ENCODE results near the gene CELA2B.
"Not testable (repeated sequence)": the region's sequence is repeated elsewhere in the genome, so short reads cannot be mapped to it uniquely, and the experiment has no call there.

The CELA2B gene

GRCh38 chr1:15510611-15511405, 34.9 kb downstream of the CELA2B start:
- TF ChIP-seq CTCF (conservative IDR thresholded peaks at IDR 0.05; ENCODE audit: low read depth), result no peak

GRCh38 chr1:15513192-15513591, 37.3 kb downstream of the CELA2B start:
- ChIA-PET CTCF (no interaction called here), POLR2A (ENCODE audit: low non-redundant PET) (no interaction called here)
- DNase-seq (ENCODE audit: low spot score), result no peak
- no peak for TF ChIP-seq CTCF (conservative IDR thresholded peaks at IDR 0.05; ENCODE audit: low read depth)
- no peak overlapping the region for H3K27ac ChIP-seq

More at GRCh38 chr1:15510611-15511405, 34.9 kb downstream of the CELA2B start:
- POLR2A ChIA-PET (ENCODE audit: low non-redundant PET), result no interaction called here
- H3K27ac ChIP-seq, result no peak overlapping the region
- CTCF ChIA-PET, result no interaction called here
- no peak for DNase-seq (ENCODE audit: low spot score)

GRCh38 chr1:15513919-15514318, 38.0 kb downstream of the CELA2B start:
- TF ChIP-seq CTCF (conservative IDR thresholded peaks at IDR 0.05; ENCODE audit: low read depth), result no peak
- H3K27ac ChIP-seq, result no peak overlapping the region
- DNase-seq (ENCODE audit: low spot score), result no peak
- ChIA-PET CTCF (interaction anchor here (0.5 to 0.6 kb wide), 2 partner anchors 14 to 394 kb away, joined by 4 to 5 read pairs; no protein-coding TSS in a partner anchor), POLR2A (ENCODE audit: low non-redundant PET) (no interaction called here)

GRCh38 chr1:15514557-15514956, 38.7 kb downstream of the CELA2B start:
- CTCF ChIA-PET, result interaction anchor here (0.6 kb wide), 1 partner anchor 19 kb away, joined by 3 read pairs; no protein-coding TSS in a partner anchor
- H3K27ac ChIP-seq; DNase-seq (ENCODE audit: low spot score); POLR2A ChIA-PET (ENCODE audit: low non-redundant PET): not testable (repeated sequence)

GRCh38 chr1:15515022-15515663, 39.2 kb downstream of the CELA2B start:
- ChIA-PET CTCF (no interaction called here), POLR2A (ENCODE audit: low non-redundant PET) (no interaction called here)
- no peak for TF ChIP-seq CTCF (conservative IDR thresholded peaks at IDR 0.05; ENCODE audit: low read depth)
- H3K27ac ChIP-seq, result no peak overlapping the region
- no peak for DNase-seq (ENCODE audit: low spot score)

- no peak for DNase-seq (ENCODE audit: low spot score)
- TF ChIP-seq CTCF (conservative IDR thresholded peaks at IDR 0.05; ENCODE audit: low read depth), result no peak
- POLR2A ChIA-PET (ENCODE audit: low non-redundant PET), result no interaction called here
- CTCF ChIA-PET, result interaction anchor here (0.6 kb wide), 1 partner anchor 223 kb away, joined by 4 read pairs; no protein-coding TSS in a partner anchor
- no peak overlapping the region for H3K27ac ChIP-seq
Measured at GRCh38 chr1:15519625-15520024, 43.7 kb downstream of the CELA2B start.

GRCh38 chr1:15521206-15521906, 45.5 kb downstream of the CELA2B start:
- CTCF ChIA-PET, result interaction anchor here (0.6 to 0.7 kb wide), 2 partner anchors 30 to 44 kb away, joined by 3 to 4 read pairs; no protein-coding TSS in a partner anchor
- POLR2A ChIA-PET (ENCODE audit: low non-redundant PET), result not testable (repeated sequence)

More at GRCh38 chr1:15521206-15521906, 45.5 kb downstream of the CELA2B start:
- H3K27ac ChIP-seq; DNase-seq (ENCODE audit: low spot score): not testable (repeated sequence)

All from RWPE1 (cell line).